Measurements from ENCODE around the gene TOMT.

Gene TOMT

GRCh38 chr11:72088076-72088808 is 17.5 kb upstream of the TOMT start:
- no peak for DNase-seq

- DNase-seq: peak; percentile 77 to 79
Measured at GRCh38 chr11:72091292-72091691, 14.4 kb upstream of the TOMT start.

GRCh38 chr11:72098741-72099140 is 7.0 kb upstream of the TOMT start:
- DNase-seq: no peak

- no peak for DNase-seq
Measured at GRCh38 chr11:72100009-72100408, 5.7 kb upstream of the TOMT start.

- peak in 1 of 2 donors; percentile 33 for DNase-seq
Measured at GRCh38 chr11:72100462-72100861, 5.3 kb upstream of the TOMT start.

- DNase-seq: no peak
Measured at GRCh38 chr11:72102162-72102561, 3.6 kb upstream of the TOMT start.

GRCh38 chr11:72102631-72102945 is 3.1 kb upstream of the TOMT start:
- no peak for DNase-seq

GRCh38 chr11:72102946-72103753 is 2.6 kb upstream of the TOMT start, which contains the start of gene LAMTOR1:
LAMTOR1 (minus strand) TSS chr11:72103297; CDS start chr11:72103224, 73 bp downstream.
- peak; percentile 98 for DNase-seq

- DNase-seq: no peak
Measured at GRCh38 chr11:72103754-72104167, 2.0 kb upstream of the TOMT start.

- DNase-seq: no peak
Measured at GRCh38 chr11:72111300-72112142, 5.8 kb downstream of the TOMT start.

GRCh38 chr11:72112143-72112977 is 6.6 kb downstream of the TOMT start, which contains the start of gene ANAPC15:
ANAPC15 (minus strand) TSS chr11:72112695; CDS start chr11:72111276, 1,419 bp downstream.
- DNase-seq: peak; percentile 99

GRCh38 chr11:72112978-72113808 is 7.5 kb downstream of the TOMT start:
- DNase-seq: no peak

- DNase-seq: no peak
Measured at GRCh38 chr11:72114570-72114969, 8.8 kb downstream of the TOMT start.

- no peak for DNase-seq
Measured at GRCh38 chr11:72116019-72116755, 10.5 kb downstream of the TOMT start.

GRCh38 chr11:72119198-72119597 is 13.5 kb downstream of the TOMT start:
- no peak for DNase-seq

- no peak for DNase-seq
Measured at GRCh38 chr11:72120930-72121329, 15.2 kb downstream of the TOMT start.

- DNase-seq: no peak
Measured at GRCh38 chr11:72122607-72123006, 16.9 kb downstream of the TOMT start.

- DNase-seq: no peak
Measured at GRCh38 chr11:72123117-72123653, 17.5 kb downstream of the TOMT start.

GRCh38 chr11:72124046-72124445 is 18.3 kb downstream of the TOMT start:
- DNase-seq: no peak

- DNase-seq: no peak
Measured at GRCh38 chr11:72125956-72126355, 20.2 kb downstream of the TOMT start.

All from CD4-positive, alpha-beta T cell treated with Interleukin-4 for 1 hour (primary cell).